Keratinocyte (primary cell): ENCODE data around the gene RPS26. TPM values are rescaled to one million over a fixed set of nuclear protein-coding genes. Genes with fewer than 3 reads are reported as not detected.

Experiments used
- DNase-seq: peaks from one replicate; pipeline ENCODE4 v3.0.0-alpha.2; 2011; ENCODE audit warnings: low read depth, missing footprints, low spot score
- FAIRE-seq: peaks from 2 replicates; lab custom pipeline; 2011; peaks lifted over from hg19 to GRCh38; lab: Jason Lieb, UNC
- H2AFZ ChIP-seq: 2 replicates; pipeline ENCODE4 v1.6.0; 2012; ENCODE audit warnings: low read length, control low read depth, inconsistent platforms; ENCODE audit not compliant: control insufficient read depth
- H3K27ac ChIP-seq: 2 replicates; pipeline ENCODE4 v1.5.1; 2011; ENCODE audit warnings: low read length; ENCODE audit not compliant: control insufficient read depth, insufficient read depth
- H3K27me3 ChIP-seq: 3 replicates; pipeline ENCODE4 v1.6.0; 2011; ENCODE audit warnings: low read length; ENCODE audit not compliant: control insufficient read depth, insufficient read depth; ENCODE audit errors: extremely low read depth
- H3K36me3 ChIP-seq, 2 experiments: 2 replicates in 1 of 2; 3 replicates in 1 of 2; pipeline ENCODE4 v1.5.1; 2011; ENCODE audit warnings: low read length in 2 of 2, mild to moderate bottlenecking in 1 of 2; ENCODE audit not compliant: control insufficient read depth in 2 of 2, insufficient read depth in 2 of 2; ENCODE audit errors: extremely low read depth in 1 of 2
- H3K4me1 ChIP-seq: 3 replicates; pipeline ENCODE4 v1.5.1; 2011; ENCODE audit warnings: low read length; ENCODE audit not compliant: control insufficient read depth, insufficient read depth; ENCODE audit errors: extremely low read depth
- H3K4me2 ChIP-seq: 3 replicates; pipeline ENCODE4 v1.6.0; 2011; ENCODE audit warnings: low read depth, low read length; ENCODE audit not compliant: control insufficient read depth, insufficient read depth; ENCODE audit errors: extremely low read depth
- H3K4me3 ChIP-seq, 3 experiments: fragments of 200-600 bp in 1 of 3; sonication (generic) in 1 of 3; 2 replicates in 2 of 3; 3 replicates in 1 of 3; pipeline ENCODE4 v1.5.1; 2011 to 2016; ENCODE audit warnings: low read length in 3 of 3, mild to moderate bottlenecking in 3 of 3, control low read depth in 2 of 3, inconsistent platforms in 1 of 3, low read depth in 1 of 3, mixed read lengths in 1 of 3, mixed run types in 1 of 3, moderate library complexity in 1 of 3; ENCODE audit not compliant: control insufficient read depth in 2 of 3, insufficient read depth in 2 of 3; ENCODE audit errors: extremely low read depth in 1 of 3
- H3K79me2 ChIP-seq: 2 replicates; pipeline ENCODE4 v1.6.0; 2012; ENCODE audit warnings: low read length; ENCODE audit not compliant: control insufficient read depth, insufficient read depth
- H3K9ac ChIP-seq: 3 replicates; pipeline ENCODE4 v1.6.0; 2011; ENCODE audit warnings: low read length; ENCODE audit not compliant: control insufficient read depth, insufficient read depth; ENCODE audit errors: extremely low read depth
- H3K9me1 ChIP-seq: 3 replicates; pipeline ENCODE4 v1.6.0; 2011; ENCODE audit warnings: low read length; ENCODE audit not compliant: control insufficient read depth, insufficient read depth; ENCODE audit errors: extremely low read depth
- H3K9me3 ChIP-seq: 2 replicates; pipeline ENCODE4 v1.5.1; 2012; ENCODE audit warnings: low read depth, low read length; ENCODE audit not compliant: control insufficient read depth
- H4K20me1 ChIP-seq: 3 replicates; pipeline ENCODE4 v1.6.0; 2011; ENCODE audit warnings: low read length; ENCODE audit not compliant: control insufficient read depth, insufficient read depth; ENCODE audit errors: extremely low read depth
- CTCF ChIP-seq, 3 experiments: IDR thresholded peaks in 1 of 3; conservative IDR thresholded peaks in 1 of 3; optimal IDR thresholded peaks in 1 of 3; 2 replicates in 2 of 3; 3 replicates in 1 of 3; pipeline versions ENCODE3 to v1.5.1; 2011; ENCODE audit warnings: low read length in 3 of 3, mild to moderate bottlenecking in 3 of 3, moderate library complexity in 2 of 3, control low read depth in 1 of 3, inconsistent platforms in 1 of 3; ENCODE audit not compliant: insufficient read depth in 2 of 3; ENCODE audit errors: extremely low read depth in 1 of 3
- EZH2 ChIP-seq: IDR thresholded peaks from one replicate; pipeline ENCODE4 v1.6.1; 2012; ENCODE audit warnings: inconsistent platforms, mild to moderate bottlenecking, low read length, moderate library complexity
- dilution Hi-C: fragments of 300-500 bp; cut with MboI; formaldehyde crosslinking; loops from one replicate; pipeline ENCODE4 v1.7.0; 2020; ENCODE audit warnings: low sequenced_read_pairs; ENCODE audit not compliant: extremely low pct_ligation_motif_present
- polyA plus RNA-seq, 5 experiments: library from polyadenylated mRNA; depleted of rRNA in 3 of 5; stranded (reverse) in 3 of 5; stranded (forward) in 1 of 5; unstranded in 1 of 5; fragments of >200 nt; gene quantifications; 1 replicate in 1 of 5; 2 replicates in 3 of 5; 3 replicates in 1 of 5; pipeline versions ENCODE4 v1.2.1 to v1.2.3, GENCODE V29; 2011 to 2012; ENCODE audit warnings: missing spikeins in 2 of 5, low read depth in 1 of 5, low replicate concordance in 1 of 5

The RPS26 gene
- polyA plus RNA-seq, 1 donor (not counting 4 experiments of a cell fraction or from before 2014, with no cell fraction given) = 663 TPM

- FAIRE-seq (no peak), DNase-seq (no peak)
- no peaks in the 10 kb centered on the region for H3K27me3 ChIP-seq
- peaks cover 0 to 4% of the 10 kb centered on the region in 2 experiments for H3K36me3 ChIP-seq
- H3K27ac ChIP-seq = peak overlapping the region; percentile 84
- H3K9me3 ChIP-seq = no peaks in the 10 kb centered on the region
- H3K9ac ChIP-seq = peak overlapping the region; percentile 83
- no peaks in the 10 kb centered on the region for H3K79me2 ChIP-seq
- dilution Hi-C loops = no loop called here
- H3K4me2 ChIP-seq = peak overlapping the region; percentile 93
- peak; percentile 78 to 90 (median 79) for TF ChIP-seq CTCF (optimal IDR thresholded peaks at IDR 0.05 in 1 of 3, IDR thresholded peaks at IDR 0.05 in 1 of 3, conservative IDR thresholded peaks at IDR 0.05 in 1 of 3; ENCODE audit: extremely low read depth in 1 of 3, insufficient read depth in 2 of 3, low read length in 3 of 3)
- no peak for TF ChIP-seq EZH2
- peak overlapping the region; percentile 97 for H2AFZ ChIP-seq
- H3K9me1 ChIP-seq = no peaks in the 10 kb centered on the region
- peak overlapping the region; percentile 72 to 79 (median 79) for H3K4me3 ChIP-seq
- H4K20me1 ChIP-seq = no peaks in the 10 kb centered on the region
- peaks cover 10% of the 10 kb centered on the region for H3K4me1 ChIP-seq
These were observed 37.4 kb downstream of the RPS26 start for GRCh38 chr12:56078931-56079722.

GRCh38 chr12:56079723-56080555, 38.2 kb downstream of the RPS26 start, which contains the start of gene ERBB3:
Gene ERBB3, plus strand, starts transcription at chr12:56080165. Its CDS starts 136 bp downstream, at chr12:56080301.
- peak; percentile 62 for DNase-seq
- Histone ChIP-seq H3K9me1 (no peaks in the 10 kb centered on the region), H3K9me3 (no peaks in the 10 kb centered on the region), H3K4me2 (peak within 1 kb of the TSS; percentile 93), H3K27me3 (no peaks in the 10 kb centered on the region), H3K79me2 (no peaks in the 10 kb centered on the region), H2AFZ (peak within 1 kb of the TSS; percentile 97), H3K27ac (peak within 1 kb of the TSS; percentile 84), H3K4me3 (peak within 1 kb of the TSS; percentile 72 to 79 (median 79)), H3K4me1 (peaks cover 10% of the 10 kb centered on the region), H4K20me1 (no peaks in the 10 kb centered on the region), H3K36me3 (peaks cover 0 to 5% of the 10 kb centered on the region in 2 experiments), H3K9ac (peak within 1 kb of the TSS; percentile 83)
- dilution Hi-C loops = no loop called here
- peak in 1 of 3 experiments; percentile 28 for TF ChIP-seq CTCF (optimal IDR thresholded peaks at IDR 0.05 in 1 of 3, IDR thresholded peaks at IDR 0.05 in 1 of 3, conservative IDR thresholded peaks at IDR 0.05 in 1 of 3; ENCODE audit: extremely low read depth in 1 of 3, insufficient read depth in 2 of 3, low read length in 3 of 3)
- no peak for TF ChIP-seq EZH2
- FAIRE-seq = peak; percentile 76
